ENCODE data around the gene DDX10.

- TF ChIP-seq, protein P1, sequence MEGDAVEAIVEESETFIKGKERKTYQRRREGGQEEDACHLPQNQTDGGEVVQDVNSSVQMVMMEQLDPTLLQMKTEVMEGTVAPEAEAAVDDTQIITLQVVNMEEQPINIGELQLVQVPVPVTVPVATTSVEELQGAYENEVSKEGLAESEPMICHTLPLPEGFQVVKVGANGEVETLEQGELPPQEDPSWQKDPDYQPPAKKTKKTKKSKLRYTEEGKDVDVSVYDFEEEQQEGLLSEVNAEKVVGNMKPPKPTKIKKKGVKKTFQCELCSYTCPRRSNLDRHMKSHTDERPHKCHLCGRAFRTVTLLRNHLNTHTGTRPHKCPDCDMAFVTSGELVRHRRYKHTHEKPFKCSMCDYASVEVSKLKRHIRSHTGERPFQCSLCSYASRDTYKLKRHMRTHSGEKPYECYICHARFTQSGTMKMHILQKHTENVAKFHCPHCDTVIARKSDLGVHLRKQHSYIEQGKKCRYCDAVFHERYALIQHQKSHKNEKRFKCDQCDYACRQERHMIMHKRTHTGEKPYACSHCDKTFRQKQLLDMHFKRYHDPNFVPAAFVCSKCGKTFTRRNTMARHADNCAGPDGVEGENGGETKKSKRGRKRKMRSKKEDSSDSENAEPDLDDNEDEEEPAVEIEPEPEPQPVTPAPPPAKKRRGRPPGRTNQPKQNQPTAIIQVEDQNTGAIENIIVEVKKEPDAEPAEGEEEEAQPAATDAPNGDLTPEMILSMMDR (IDR thresholded peaks at IDR 0.05), result no peak
- no peak for TF ChIP-seq POLR2A (IDR thresholded peaks at IDR 0.05)
- no peak for TF ChIP-seq EP300 (IDR thresholded peaks at IDR 0.05)
Measured at GRCh38 chr11:108662700-108663099, 2.2 kb upstream of the DDX10 start.

Measured in ovary (tissue), 3 donors.